HG03139 (cell line): ENCODE data around the gene PDE4D.

Experiments used
- ATAC-seq: cut with Tn5 transposase; IDR thresholded peaks from one replicate; pipeline ENCODE4 v1.9.1; 2021; ENCODE audit not compliant: unreplicated experiment

The PDE4D gene

DNA sequence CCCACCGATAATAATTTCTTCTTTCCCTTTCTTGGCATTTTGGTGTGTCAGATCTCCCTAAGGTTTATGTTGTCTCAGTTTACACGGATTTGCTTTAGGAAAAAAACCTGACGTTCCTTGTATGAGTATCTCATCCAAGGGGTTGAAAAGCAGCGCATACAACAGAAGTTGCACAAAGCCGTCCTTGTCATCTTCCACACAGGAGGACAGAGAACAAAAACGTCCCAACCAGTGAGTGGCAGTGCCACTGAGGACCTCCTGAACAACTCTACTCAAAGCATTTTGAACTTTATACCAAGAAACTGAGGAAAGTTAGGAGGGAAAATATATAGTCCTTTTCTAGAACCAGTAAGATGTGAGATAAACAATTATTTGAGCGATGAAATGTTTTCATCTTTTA is 547.0 kb downstream of the PDE4D start:
- no peak for ATAC-seq

DNA sequence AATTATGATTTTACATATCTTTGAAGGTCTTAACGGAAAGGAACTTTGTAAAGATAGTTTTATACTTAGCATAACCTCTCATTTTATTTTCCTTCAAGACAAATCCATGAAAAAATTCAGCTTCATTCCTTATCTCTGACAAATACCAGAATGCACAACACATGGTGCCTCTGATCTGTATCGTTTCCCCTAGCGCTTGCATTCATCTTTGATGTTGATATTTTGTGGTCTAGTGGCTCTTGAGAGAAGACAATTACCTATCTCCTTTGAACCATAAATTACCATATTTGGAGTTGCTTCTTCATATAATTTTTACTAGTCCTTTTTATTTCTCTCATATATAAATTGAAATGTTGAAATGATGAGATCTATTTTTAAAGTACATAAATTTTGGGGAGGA is 551.3 kb downstream of the PDE4D start:
- no peak for ATAC-seq

DNA sequence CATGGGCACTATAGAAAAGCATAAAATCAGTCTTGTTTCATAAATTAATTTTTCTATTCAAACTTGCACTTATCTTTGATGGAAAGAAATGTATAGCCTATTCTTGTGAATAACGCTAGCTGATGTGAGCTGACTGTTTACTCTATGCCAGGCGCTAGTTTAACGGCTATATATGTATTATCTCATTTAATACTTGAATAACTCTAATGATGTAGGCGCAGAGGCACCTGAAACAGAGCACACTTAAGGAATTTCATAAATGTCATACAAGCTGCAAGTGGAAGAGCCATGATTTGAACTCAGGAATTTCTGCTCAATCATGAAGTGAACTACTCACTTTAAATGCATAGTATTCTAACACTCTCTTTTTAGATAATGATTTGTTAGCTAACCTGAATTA is 551.8 kb downstream of the PDE4D start:
- ATAC-seq: no peak

DNA sequence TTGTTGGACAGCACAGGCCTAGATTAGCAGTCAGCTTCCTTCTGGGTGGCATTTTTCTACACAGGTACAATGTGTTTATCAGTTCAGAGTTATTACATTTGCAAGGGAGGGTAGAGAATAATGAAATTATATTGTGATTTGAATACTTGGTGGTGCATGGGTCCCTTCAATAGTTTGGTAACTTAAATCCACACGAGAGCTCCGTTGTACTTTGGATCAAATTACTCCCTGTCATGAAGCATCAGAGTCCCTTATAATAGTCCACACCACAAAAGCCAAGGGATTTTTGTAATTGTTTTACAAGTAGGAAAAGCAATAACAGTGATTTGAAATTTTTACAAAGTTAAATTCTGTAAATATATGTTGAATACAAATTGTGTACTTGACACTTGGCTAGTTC is 552.4 kb downstream of the PDE4D start:
- no peak for ATAC-seq

DNA sequence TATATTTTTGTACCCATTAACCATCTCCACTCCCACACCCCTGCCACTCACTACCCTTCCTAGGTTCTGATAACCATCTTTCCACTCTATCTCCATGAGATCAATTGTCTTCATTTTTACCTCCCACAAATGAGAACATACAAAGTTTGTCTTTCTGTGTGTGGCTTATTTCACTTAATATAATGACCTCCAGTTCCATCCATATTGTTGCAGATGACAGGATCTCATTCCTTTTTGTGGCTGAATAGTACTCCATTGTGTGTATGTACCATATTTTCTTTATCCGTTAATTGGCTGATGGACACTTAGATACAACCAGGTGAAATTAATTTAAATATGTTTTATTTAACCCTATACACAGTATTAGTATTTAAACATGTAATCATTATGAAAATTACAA is 552.9 kb downstream of the PDE4D start:
- ATAC-seq: no peak

DNA sequence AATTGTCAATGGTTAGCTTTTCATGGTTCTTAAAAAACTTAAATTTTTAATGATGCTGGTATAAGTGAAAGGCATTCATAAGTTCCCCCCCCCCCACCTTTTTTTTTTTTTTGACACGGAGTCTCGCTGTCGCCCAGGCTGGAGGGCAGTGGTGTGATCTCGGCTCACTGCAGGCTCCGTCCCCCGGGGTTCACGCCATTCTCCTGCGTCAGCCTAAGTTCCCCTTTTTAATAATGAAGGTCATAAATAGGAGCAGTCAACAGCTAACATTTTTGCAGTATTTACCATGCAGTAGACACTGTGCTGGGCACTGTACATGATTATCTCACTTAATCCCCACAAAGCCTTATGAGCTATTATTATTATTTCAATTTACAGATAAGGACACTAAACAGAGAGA is 556.3 kb downstream of the PDE4D start:
- ATAC-seq: no peak

DNA sequence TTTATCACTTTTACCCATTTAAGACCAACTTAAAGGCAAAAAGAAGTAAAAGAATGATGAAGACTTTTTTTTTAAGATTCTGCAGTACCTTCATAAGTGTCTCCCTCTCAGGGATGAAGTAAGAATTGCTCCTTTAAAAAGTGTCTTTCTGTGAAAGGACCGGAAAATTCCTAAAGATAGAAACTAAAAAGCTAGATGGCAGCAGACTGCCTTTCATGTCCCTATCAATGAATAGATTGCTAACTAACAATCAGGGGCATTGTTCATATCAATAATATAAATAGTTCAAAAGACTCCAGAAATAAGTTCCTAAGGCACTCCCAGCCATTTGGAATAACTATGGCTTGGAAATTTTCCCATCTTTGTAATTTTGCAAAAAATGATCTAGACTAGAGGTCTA is 558.0 kb downstream of the PDE4D start:
- ATAC-seq: no peak

DNA sequence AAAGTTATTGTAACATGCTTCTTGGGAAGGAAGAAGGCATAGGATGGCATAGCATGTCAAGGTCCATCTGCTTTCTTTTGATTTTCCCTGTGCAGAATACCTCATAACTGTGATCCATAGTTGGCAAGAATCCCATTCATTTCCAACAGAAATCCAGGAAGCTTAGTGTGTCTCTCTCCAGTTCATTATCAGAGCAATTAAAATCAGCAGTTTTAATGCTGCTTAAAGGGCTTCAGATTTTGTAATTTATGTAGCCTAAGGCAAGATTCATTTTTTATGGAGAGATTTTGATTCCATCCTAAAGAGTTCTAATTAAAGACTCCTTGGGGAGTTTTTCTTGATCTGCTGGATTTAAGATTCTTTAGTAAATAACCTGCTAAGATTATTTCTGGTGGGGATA is 560.1 kb downstream of the PDE4D start:
- ATAC-seq: no peak

DNA sequence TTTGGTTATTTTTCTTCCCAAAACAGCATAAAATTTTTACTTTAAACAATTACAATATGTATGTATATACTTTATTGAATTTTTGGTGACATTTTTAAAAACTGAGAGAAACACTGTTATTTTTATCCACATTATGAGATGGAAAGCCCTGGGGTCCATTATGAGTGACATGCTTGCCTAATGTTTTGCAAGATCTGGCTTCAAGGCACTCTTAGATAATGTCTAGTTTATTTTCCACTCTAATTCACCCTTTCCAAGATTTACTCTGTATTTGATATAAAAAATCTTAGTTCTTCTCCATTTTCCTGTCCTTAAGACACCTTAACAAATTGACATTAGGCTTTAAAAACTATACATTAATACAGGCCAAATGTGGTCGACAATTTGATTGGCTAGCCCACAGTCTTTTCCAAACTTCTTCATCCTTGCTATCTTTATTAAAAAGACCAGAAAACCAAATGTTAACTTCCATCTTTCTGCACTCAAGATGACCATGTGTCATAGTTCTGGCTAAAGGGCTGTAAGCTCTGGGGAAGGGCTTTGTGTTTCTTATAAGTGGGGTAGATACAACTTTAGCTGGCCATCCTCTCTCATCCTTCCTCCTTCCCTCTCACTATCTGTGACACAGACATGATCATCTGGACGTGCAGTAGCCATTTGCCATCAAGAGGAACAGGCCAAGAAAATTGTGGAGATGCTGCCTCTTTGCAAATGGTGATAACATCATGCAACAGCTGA is 561.1 kb downstream of the PDE4D start:
- no peak for ATAC-seq

DNA sequence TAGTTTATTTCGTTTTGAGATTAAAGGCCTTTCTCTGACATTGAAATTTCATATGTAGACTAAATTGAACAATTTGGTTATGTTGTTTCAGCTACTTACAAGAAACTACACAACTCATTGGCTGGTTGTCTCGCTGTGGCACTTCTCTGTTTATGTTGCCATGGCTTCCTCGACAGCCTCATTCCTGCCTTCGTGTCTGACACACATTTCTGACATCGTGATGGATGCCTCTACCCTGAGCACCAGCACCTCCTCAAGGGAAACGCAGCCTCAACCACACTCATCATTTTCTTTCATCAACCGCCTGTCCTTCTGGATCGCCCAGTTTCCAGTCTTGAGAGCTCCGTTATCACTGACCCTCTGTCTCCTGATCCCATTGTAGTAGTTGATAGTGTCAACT is 562.8 kb downstream of the PDE4D start:
- no peak for ATAC-seq

DNA sequence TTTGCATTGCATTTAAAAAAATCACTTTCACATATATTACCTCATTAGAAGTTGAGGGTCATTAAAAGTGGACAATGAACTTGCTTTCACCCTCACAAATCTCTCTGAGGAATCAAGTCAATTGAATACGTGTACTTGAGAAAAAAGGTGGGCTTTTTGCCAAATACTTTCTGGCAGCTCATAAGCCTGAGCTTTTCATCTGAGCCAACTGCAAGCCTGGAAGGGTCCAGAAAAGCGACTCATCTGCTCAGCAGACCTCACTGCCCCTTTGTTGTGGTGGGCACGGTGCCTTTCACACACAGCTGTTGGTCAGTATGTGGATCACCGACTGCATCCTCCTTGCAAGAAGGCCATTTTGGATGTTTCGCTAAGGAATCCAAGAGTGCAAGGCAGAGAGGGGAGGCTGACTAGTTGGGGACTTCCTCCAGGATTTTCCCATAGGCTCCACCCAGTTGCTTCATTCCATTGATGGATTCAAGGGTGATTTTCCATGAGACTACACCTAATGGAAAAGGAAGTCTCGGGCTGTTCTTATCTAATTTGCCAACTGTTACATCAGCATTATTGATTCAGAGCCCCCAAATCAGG is 564.7 kb downstream of the PDE4D start:
- no peak for ATAC-seq

DNA sequence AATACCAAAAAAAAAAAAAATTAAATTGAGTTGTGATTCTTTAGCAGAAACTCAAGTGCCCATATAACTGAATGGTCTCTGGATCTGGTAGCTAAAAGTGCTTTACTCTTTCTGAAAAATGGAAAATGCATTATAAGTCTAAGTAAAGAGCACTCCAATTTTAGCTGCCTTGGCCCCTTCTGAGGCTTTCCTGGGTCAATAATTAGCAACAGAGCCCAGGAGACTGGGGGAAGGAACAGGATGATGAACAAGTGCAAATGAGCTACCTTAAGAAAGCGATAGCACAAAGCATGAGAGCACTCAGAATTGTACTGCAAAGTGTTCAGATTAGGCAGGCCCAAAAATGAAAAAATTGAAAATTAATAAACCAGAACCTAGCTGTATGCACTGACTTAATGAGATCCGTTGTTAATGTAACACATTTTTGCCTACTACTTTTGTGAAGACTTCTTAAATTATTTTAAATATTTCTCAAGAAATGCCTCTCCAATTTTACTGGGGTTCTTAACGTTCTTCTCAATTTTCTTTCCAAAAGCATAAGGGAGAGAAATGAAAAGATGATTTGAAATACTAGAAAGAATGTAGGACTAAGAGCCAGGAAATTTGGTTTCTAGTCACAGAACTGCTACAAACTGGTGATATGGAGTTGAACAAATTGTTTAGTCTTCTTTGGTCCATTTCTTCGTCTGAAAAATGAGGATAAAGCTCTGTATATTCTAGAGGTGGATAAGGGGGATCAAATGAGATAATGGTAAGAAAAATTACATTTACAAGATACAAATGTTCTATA is 566.1 kb downstream of the PDE4D start:
- ATAC-seq: no peak

DNA sequence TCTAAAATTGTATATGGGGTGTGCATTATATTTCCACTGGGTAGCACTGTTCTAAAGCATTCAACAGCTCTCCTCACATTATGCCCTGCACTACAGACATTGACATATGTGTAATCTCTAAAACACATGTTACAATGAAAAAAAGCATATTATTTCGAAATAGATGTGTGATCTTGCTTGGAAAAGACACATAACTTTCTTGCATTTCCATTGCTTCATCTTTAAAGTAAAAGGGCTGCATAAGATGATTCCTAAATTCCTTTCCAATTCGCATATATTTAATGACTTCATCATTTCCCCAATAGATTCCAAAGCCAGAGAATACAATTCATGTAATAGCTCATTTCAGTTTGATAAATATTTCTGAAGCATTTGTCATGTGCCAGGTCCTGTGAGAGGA is 566.9 kb downstream of the PDE4D start:
- ATAC-seq: no peak

DNA sequence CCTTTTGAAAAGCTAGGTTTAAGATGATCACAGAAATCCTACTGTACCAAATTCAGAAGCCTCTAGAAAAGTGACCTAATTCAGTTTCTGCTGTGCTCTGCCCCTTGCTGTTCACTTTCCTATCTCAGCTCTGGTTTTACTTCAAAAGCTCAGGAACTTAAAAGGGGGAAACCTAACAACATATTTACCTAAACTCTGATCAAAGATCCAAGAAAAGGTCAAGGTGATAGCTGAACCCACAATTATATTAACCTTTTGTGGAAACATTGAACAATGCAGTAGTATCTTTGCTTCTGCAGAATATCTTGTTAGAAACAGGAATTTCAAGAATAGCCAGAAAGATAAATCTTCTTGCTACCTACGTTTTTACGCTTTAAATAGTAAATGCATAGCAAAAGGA is 568.5 kb downstream of the PDE4D start:
- ATAC-seq: no peak

DNA sequence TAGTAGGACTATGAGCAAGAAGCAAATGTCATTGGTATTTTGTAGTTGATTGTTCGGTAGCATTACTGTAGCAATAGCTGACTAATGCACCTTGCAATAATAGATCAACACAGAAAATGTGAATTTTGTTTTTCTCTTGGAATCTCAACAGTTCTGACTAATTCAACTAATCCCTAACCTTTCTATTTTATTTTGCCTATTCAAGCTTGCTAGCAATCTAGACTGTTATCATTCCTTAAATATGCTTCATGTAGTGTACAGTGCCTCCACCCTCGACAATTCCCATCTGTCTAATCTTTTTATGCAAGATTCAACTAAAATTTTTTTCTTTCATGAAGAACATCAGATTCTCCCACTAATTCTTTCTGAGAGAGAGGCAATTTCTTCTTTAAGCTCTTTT is 570.6 kb downstream of the PDE4D start:
- ATAC-seq: no peak

DNA sequence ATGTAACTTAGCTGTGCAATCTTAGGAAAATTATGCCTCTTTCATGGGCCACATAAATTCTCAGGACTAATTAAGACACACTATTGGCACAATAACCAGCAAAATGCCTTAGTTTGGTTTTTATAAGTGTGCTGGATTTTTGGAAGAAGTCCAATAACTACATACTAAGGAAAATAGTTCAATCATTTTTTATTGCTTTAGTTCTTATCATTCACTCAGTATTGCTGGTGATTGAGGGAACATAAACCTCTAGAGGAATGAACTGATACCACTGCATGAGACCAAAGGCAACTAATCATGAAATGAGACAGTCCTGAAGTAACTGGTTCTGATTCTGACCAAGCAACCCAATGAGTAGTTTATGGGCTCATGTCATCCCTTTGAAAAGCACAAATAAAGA is 571.5 kb downstream of the PDE4D start:
- ATAC-seq: no peak

DNA sequence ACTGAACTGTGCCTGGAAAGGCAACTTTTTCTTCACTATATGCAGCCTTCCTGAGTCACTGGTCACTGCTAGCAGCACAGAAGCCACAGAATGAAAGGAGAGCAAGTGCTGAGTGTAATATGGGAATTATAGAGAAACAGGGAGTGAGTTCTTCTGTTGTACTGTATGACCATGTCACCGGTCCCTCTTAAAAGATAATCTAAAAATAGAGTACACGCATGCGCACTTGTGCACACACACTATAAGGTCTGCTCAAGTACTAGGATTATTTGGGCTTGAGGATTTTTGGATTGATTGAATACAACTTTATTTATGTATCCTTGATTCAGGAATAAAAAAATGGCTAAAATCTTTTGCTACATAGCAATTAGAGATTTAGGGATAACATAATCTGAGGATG is 571.9 kb downstream of the PDE4D start:
- no peak for ATAC-seq

DNA sequence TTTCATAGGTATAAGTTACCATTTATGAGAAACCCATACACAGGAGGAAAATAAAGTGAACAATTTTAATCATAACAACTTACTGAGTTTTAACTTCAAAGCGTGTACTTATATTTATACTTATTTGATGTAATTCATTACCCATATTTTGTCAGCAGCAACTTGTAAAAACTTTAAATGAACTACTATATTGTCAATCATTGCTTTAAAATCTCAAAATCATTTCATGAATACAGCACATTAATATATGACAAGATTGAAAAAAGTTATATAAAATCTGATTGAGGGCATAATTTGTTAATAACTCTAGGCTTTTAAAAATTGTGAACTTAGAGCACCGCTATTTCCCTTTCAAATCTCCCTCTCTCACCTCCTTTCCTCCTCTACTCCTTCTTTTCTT is 573.1 kb downstream of the PDE4D start:
- no peak for ATAC-seq

DNA sequence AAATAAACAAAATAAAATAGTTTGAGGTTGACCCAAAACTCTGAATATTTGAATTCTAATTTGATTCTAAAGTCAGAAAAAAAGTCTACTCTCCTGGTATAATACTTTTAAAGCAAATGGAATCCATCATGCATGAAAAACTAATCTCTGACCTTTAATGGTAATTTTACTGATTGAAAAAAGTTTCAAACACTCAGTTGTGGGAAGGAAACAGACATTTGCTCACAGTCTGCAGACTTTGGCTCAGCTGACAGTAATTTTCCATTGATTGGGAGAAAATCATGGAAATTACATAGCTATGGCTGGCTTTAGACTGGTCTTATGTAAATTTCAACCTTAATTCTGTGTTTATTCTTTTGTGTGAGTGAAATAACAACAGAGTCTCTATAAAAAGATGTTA is 574.3 kb downstream of the PDE4D start:
- ATAC-seq: no peak

DNA sequence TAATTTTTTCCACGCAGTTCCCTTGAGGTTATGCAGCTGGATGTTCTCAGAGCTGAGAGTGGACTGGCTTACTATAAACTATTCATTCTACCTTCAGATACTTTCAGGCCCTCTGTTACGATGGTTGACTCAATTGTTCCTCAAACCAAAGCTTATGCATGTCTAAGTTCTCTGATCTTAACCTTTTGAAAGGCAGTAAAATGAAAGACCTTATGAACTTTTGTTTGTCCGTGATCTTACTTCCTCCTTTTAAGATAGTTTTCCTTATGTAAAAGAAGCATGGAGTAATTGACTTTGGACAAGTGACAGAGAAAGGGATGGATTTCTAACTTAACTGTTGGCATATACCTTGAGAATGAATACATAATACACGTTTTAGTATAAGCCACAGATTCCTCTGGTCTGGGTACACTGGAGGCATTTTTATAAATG is 575.7 kb downstream of the PDE4D start:
- ATAC-seq: no peak

DNA sequence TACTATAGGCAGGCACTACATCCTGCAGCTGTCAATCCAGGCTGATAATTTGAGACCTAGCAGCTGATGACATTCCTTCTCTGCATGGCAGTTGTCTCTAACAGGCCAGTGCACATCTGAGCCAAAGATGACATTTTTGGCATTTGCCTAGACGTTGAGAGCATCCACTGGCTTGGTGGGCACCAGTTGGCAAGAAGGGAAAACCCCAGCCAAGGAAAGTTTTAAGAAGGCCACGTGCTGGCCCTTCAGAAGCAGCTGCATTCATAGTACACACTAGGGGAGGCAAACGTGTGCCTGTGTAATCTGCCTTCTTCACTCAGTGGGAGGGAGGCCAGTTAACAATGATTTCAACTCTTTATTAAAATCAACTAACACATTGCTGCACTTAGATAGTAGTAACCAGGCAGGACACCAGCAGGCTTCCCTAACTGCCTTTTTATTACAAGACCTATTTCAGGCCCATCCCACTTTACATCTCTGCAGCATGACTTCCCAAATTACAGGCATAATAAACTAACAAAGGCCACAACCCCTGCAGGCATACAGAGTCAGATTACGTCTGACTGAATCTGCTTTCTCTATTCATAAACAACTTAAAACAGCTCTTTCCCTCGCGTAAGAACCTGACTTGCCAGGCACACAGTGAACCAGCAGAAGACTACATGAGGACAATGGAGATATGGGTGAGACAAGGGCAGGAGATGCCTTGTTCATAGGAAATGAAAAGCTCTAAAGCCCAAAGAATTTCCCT is 576.3 kb downstream of the PDE4D start:
- no peak for ATAC-seq

DNA sequence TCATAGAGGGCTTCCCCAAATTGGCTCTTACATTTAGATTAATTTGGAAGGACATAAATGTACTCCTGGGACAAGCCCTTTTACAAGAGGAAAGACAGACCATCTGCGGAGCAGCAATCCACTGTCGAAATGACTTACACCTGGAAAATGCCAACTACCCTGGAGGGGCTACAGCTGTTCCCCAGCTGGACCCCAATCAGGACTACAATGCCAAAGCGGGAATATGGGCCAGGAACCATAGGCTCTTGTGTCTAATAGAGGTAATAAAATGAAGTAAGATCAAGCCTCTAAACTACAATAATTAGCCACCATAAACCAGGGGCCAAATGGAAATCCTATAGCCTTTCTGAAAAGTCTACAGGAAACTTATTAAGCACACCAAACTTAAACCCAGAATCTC is 581.3 kb downstream of the PDE4D start:
- no peak for ATAC-seq
